ENCODE measurements around the gene FKBP11.
"Not testable (repeated sequence)": the region's sequence is repeated elsewhere in the genome, so short reads cannot be mapped to it uniquely, and the experiment has no call there.

The FKBP11 gene

DNA sequence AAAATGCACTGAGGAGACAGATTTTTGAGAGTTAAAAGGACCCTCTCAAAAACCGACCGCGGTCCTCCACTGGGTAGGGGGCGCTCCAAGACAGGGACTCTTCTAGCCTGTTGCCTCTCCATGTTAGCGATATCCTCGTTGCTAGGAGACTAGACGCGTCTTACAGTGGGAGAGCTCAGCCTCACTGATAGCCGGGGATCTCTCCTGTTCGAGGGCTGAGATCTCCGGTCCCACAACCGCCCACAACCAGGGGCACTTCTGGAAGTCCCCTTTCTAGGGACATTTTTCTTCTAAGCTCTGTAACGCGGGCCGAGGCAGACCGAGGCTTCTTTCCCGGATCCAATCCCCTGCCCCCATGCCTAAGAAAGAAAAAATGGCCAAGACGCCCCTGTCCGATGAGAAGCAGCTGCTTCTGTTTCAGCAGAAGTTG lies 21.3 kb downstream of the FKBP11 start:
- DNase-seq, result no peak

GRCh38 chr12:48903363-48903981 lies 21.8 kb downstream of the FKBP11 start:
- no peak for DNase-seq

GRCh38 chr12:48901278-48901677 lies 24.0 kb downstream of the FKBP11 start:
- DNase-seq, result no peak

GRCh38 chr12:48899651-48900050 lies 25.6 kb downstream of the FKBP11 start:
- DNase-seq, result no peak

GRCh38 chr12:48894271-48894670 lies 31.0 kb downstream of the FKBP11 start:
- no peak for DNase-seq

- DNase-seq, result no peak
Measured at GRCh38 chr12:48890657-48891418, 34.5 kb downstream of the FKBP11 start.

DNA sequence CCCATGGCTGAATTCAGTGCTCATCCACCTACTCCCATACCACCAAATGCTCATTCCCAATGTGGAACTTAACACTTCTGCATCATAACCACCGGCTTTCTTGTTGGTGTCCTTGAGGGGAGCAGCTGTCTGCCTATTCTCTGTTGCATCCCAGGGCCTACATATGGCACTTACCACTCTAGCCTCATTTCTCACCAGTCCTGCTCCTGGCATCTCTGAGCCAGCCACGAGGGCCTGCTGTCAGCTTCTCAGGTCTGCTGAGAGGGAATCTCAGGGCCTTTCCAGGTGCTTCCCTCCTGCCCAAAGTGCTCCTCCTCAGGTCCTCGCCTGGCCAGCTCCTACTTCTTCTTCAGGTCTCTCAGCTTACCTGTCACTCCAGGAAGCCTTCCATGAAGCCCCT lies 35.6 kb downstream of the FKBP11 start:
- no peak for DNase-seq

GRCh38 chr12:48883305-48884161 lies 41.8 kb downstream of the FKBP11 start:
- no peak for DNase-seq

GRCh38 chr12:48882972-48883304 lies 42.4 kb downstream of the FKBP11 start:
- DNase-seq, result no peak

DNA sequence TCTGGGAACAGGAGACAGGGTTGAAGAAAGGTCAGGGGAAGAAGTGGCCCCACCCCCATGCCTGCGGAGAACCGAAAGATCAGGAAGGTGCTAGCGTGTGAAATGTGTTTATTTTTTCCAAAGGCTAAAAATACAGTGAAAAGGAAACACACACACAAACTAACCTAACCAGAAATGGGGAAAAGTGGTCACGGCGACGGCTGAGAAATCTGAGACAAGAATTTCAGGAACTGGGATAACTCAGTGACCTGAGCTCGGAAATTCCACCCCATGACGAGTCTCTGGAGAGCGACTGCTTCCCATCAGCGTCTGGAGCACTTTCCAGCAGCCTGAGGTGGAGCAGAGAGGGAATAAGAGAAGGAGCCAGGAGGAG lies 43.0 kb downstream of the FKBP11 start:
- no peak for DNase-seq

- no peak for DNase-seq
Measured at GRCh38 chr12:48881686-48882314, 43.5 kb downstream of the FKBP11 start.

DNA sequence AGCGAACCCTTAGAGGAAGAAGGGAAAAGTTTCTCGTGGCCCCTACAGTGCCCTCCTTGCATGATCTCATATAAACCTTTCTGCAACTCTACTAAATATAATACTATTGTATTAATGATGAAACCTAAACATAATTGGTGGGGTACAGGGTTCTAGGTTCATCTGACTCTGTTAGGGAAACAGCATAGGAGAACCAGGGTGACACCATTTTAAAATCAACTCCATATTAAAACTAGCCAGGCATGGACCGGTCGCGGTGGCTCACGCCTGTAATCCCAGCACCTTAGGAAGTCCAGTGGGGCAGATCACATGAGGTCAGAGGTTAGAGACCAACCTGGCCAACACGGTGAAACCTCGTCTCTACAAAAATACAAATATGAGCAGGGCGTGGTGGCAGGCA lies 44.6 kb downstream of the FKBP11 start:
- no peak for DNase-seq

DNA sequence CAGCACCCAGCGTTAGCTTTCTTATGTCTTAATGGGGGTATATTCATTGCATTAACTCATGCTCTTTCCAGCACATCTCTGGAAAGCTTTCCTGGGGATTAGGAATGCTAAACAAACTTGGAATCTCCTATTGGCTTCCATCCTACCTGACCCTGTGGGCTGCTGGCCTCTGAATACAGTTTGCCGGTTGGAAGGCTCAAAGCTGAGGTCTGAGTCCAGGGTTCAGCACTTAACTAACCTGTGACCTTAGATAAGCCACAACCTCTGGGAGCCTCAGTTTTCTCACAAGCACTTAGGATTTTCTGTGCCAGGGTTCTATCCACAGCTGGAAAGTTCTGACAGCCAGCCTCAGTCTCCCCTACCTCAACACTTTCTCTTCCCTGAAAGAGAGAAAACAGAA lies 46.7 kb downstream of the FKBP11 start:
- no peak for DNase-seq

GRCh38 chr12:48875944-48876515 lies 49.3 kb downstream of the FKBP11 start:
- no peak for DNase-seq

DNA sequence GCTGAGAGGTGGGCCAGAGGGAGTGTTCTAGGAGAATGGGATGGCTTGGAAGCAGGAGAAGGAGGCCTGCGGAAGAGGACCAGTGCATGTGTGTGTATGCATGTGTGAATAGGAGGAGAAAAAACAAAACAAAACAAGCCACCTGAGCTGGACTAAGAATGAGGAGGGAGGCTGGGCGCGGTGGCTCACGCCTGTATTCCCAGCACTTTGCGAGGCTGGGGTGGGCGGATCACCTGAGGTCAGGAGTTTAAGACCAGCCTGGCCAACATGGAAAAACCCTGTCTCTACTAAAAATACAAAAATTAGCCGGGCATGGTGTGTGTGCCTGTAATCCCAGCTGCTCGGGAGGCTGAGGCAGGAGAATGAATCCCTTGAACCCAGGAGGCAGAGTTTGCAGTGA lies 51.8 kb downstream of the FKBP11 start:
- DNase-seq, result not testable (repeated sequence)

- no peak for DNase-seq
Measured at GRCh38 chr12:48873096-48873495, 52.2 kb downstream of the FKBP11 start.

All from T1000 (cell line).